B cell (primary cell): ENCODE results near the gene SLC25A21. TPM values are rescaled to one million over a fixed set of nuclear protein-coding genes. Genes with fewer than 3 reads are reported as not detected.

Source experiments
- ATAC-seq: fragments of 200-7000 bp; cut with Tn5 transposase; one replicate; pipeline ENCODE4 v1.10.0; 2021; ENCODE audit warnings: low read depth, mild to moderate bottlenecking, moderate number of reproducible peaks, moderate library complexity
- CTCF ChIA-PET: fragments of 350-600 bp; sonication (Branson Sonifier 250); formaldehyde crosslinking; loops from one replicate; lab custom pipeline; 2021; ENCODE audit warnings: antibody characterized with exemption, inconsistent platforms; lab: Charles Lee
- POLR2A ChIA-PET: fragments of 350-600 bp; sonication (Branson Sonifier 250); formaldehyde crosslinking; loops from one replicate; lab custom pipeline; 2021; ENCODE audit warnings: antibody characterized with exemption; lab: Charles Lee
- DNase-seq: peaks from one replicate; pipeline ENCODE4 v3.0.0; 2013
- H2AFZ ChIP-seq: 2 replicates; pipeline ENCODE4 v1.6.1; 2012; ENCODE audit warnings: mild to moderate bottlenecking, low read depth, low read length; ENCODE audit not compliant: insufficient read depth, poor library complexity, severe bottlenecking
- H3K27ac ChIP-seq, 2 donors: 1 replicate in 1 of 2; 2 replicates in 1 of 2; pipeline ENCODE4 v1.5.1; 2012 to 2013; ENCODE audit warnings: low read length in 2 of 2, mild to moderate bottlenecking in 2 of 2, moderate library complexity in 1 of 2
- H3K27me3 ChIP-seq, 4 experiments: fragments of 200-600 bp in 1 of 4; sonication (generic) in 1 of 4; replicated peaks in 1 of 4; 1 replicate in 2 of 4; 2 replicates in 2 of 4; pipeline versions ENCODE4 v1.6.1 to v1.7.0; 2013 to 2016; ENCODE audit warnings: low read length in 3 of 4, mild to moderate bottlenecking in 2 of 4, mixed read lengths in 1 of 4, moderate library complexity in 1 of 4; ENCODE audit not compliant: insufficient read depth in 4 of 4, control insufficient read depth in 3 of 4; ENCODE audit errors: control extremely low read depth in 1 of 4
- H3K36me3 ChIP-seq, 2 experiments: replicated peaks in 1 of 2; 1 replicate in 1 of 2; 2 replicates in 1 of 2; pipeline versions ENCODE4 v1.6.1 to v1.7.1; 2013; ENCODE audit warnings: low read length in 1 of 2; ENCODE audit not compliant: insufficient read depth in 2 of 2, control insufficient read depth in 1 of 2; ENCODE audit errors: control extremely low read depth in 1 of 2, extremely low read depth in 1 of 2
- H3K4me1 ChIP-seq, 2 donors: fragments of 200-600 bp in 1 of 2; sonication (generic) in 1 of 2; 1 replicate in 1 of 2; 2 replicates in 1 of 2; pipeline versions ENCODE4 v1.5.1 to v1.6.1; 2013 to 2017; ENCODE audit warnings: low read length in 2 of 2; ENCODE audit not compliant: control insufficient read depth in 2 of 2, insufficient read depth in 2 of 2
- H3K4me2 ChIP-seq: replicated peaks from 2 replicates; pipeline ENCODE3; 2012; ENCODE audit warnings: mild to moderate bottlenecking, low read depth, low read length; ENCODE audit not compliant: poor library complexity, severe bottlenecking
- H3K4me3 ChIP-seq, 5 experiments: fragments of 200-600 bp in 1 of 5; sonication (generic) in 1 of 5; 1 replicate in 3 of 5; 2 replicates in 2 of 5; pipeline versions ENCODE4 v1.5.1 to v1.7.0; 2011 to 2016; ENCODE audit warnings: low read length in 4 of 5, mild to moderate bottlenecking in 4 of 5, low read depth in 2 of 5, control low read depth in 1 of 5, moderate library complexity in 1 of 5; ENCODE audit not compliant: insufficient read depth in 1 of 5; ENCODE audit errors: control extremely low read depth in 1 of 5, extremely low read depth in 1 of 5
- H3K79me2 ChIP-seq: fragments of 200-600 bp; sonication (generic); one replicate; pipeline ENCODE4 v1.6.0; 2016; ENCODE audit warnings: low read length; ENCODE audit not compliant: control insufficient read depth, insufficient read depth
- H3K9ac ChIP-seq: fragments of 200-600 bp; sonication (generic); 2 replicates; pipeline ENCODE4 v1.6.1; 2017; ENCODE audit warnings: mild to moderate bottlenecking, low read length, moderate library complexity
- H3K9me3 ChIP-seq, 3 donors: one replicate each; pipeline versions ENCODE4 v1.6.1 to v1.7.1; 2013; ENCODE audit warnings: low read length in 2 of 3; ENCODE audit not compliant: control insufficient read depth in 2 of 3, insufficient read depth in 1 of 3; ENCODE audit errors: control extremely low read depth in 1 of 3
- H4K20me1 ChIP-seq: 2 replicates; pipeline ENCODE4 v1.6.0; 2012; ENCODE audit warnings: mild to moderate bottlenecking, low read length; ENCODE audit not compliant: insufficient read depth, control insufficient read depth, poor library complexity, severe bottlenecking
- H3K27ac Mint-ChIP-seq: one replicate; pipeline ENCODE4 v1.8.0; 2021; ENCODE audit warnings: mixed read lengths
- H3K27me3 Mint-ChIP-seq: one replicate; pipeline ENCODE4 v1.8.0; 2021; ENCODE audit warnings: mixed read lengths
- H3K4me1 Mint-ChIP-seq: one replicate; pipeline ENCODE4 v1.8.0; 2021; ENCODE audit warnings: mixed read lengths
- H3K4me3 Mint-ChIP-seq: one replicate; pipeline ENCODE4 v1.8.0; 2021; ENCODE audit warnings: mixed read lengths
- H3K9me3 Mint-ChIP-seq: one replicate; pipeline ENCODE4 v1.8.0; 2022; ENCODE audit warnings: mixed read lengths; ENCODE audit not compliant: insufficient read depth
- CTCF ChIP-seq: fragments of 200-600 bp; IDR thresholded peaks from one replicate; pipeline ENCODE4 v1.8.0; 2022; ENCODE audit warnings: antibody characterized with exemption, mild to moderate bottlenecking
- EZH2 ChIP-seq: IDR thresholded peaks from 2 replicates; pipeline ENCODE4 v1.6.1; 2012; ENCODE audit warnings: borderline replicate concordance, low read depth, mild to moderate bottlenecking, moderate library complexity, low read length; ENCODE audit not compliant: insufficient read depth, poor library complexity, severe bottlenecking
- WGBS: methylation state at CpG from one replicate; pipeline ENCODE4 v1.1.5; 2013; ENCODE audit warnings: missing lambda C conversion rate; ENCODE audit not compliant: insufficient coverage; 5-methylcytosine and 5-hydroxymethylcytosine counted together
- intact Hi-C: fragments of 100-400 bp; cut with micrococcal nuclease; formaldehyde crosslinking; loops from one replicate; pipeline ENCODE4 v1.10.0; 2022
- polyA plus RNA-seq: library from polyadenylated mRNA; depleted of rRNA; stranded (reverse); fragments of >200 nt; gene quantifications from 2 replicates; pipeline ENCODE4 v1.2.3, GENCODE V29; 2012
- total RNA-seq, 2 donors: library from RNA; stranded (reverse); fragments of 120-200 nt in 1 of 2; gene quantifications; 1 replicate in 1 of 2; 2 replicates in 1 of 2; pipeline versions ENCODE4 v1.2.3 to v1.2.4, GENCODE V29; 2013 to 2022

Gene SLC25A21
- total and polyA plus RNA-seq, 2 donors (not counting 1 experiment from before 2014, with no cell fraction given): not detected

- Histone ChIP-seq H3K9me3 (no peaks in the 10 kb centered on the region), H3K4me3 (no peak overlapping the region), H3K36me3 (no peaks in the 10 kb centered on the region), H3K9ac (no peak overlapping the region), H4K20me1 (no peaks in the 10 kb centered on the region), H3K4me2 (no peak overlapping the region), H3K27me3 (no peaks in the 10 kb centered on the region), H3K4me1 (no peaks in the 10 kb centered on the region), H2AFZ (no peak overlapping the region), H3K27ac (no peak overlapping the region), H3K79me2 (no peaks in the 10 kb centered on the region)
- Mint-ChIP-seq H3K4me1 (no peaks in the 10 kb centered on the region), H3K27ac (no peak overlapping the region), H3K9me3 (no peaks in the 10 kb centered on the region), H3K4me3 (no peak overlapping the region), H3K27me3 (no peaks in the 10 kb centered on the region)
- TF ChIP-seq CTCF (no peak), EZH2 (no peak)
- intact Hi-C loops: no loop called here
- CTCF ChIA-PET: interaction anchor here (0.6 kb wide), 1 partner anchor 24 kb away, joined by 3 read pairs; no protein-coding TSS in a partner anchor
- DNase-seq (no peak), ATAC-seq (no peak)
- WGBS: 60% methylated on average over 3 of the region's 3 CpGs
- POLR2A ChIA-PET: no interaction called here
Observed at GRCh38 chr14:37124614-37125013, 47.8 kb downstream of the SLC25A21 start.

DNA sequence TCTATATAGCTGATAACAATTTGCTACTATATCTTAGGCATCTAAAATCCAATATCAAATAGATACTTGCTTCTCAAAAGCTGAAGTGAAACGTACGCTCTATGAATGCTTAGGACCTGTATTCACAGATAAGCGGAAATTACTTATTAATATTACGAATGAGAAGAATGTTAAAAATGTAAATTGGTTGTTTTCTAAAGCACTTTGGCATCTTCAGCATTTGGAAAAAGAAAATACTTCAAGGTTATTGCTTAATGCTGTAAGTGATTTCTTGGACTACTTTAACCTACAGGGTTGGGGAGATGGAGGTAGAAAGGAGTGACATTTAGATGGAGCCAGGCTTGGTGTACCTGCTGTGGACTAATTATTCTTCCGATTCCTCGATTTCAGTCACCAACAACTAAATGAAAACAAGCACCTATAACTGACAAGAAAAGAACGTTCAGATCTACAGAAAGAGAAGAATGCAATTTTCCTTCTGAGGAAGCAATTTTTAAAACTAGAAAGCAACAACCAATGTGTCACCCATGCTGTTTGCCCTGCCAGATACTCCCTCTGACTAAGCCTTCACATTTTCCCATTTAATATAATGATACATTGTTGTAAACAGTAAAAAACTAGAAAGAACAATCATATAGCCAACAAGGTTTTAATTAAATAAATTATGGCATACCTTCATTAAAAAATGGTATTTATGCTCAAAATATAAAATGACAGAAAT is 49.3 kb downstream of the SLC25A21 start:
- H3K4me3 Mint-ChIP-seq: no peak overlapping the region
- no peaks in the 10 kb centered on the region for H4K20me1 ChIP-seq
- ChIA-PET POLR2A (no interaction called here), CTCF (no interaction called here)
- no peaks in the 10 kb centered on the region for H3K27me3 ChIP-seq
- H3K9me3 Mint-ChIP-seq: peaks cover under 1% of the 10 kb centered on the region
- WGBS: 94% methylated on average over 2 of the region's 7 CpGs
- no peak overlapping the region for H3K4me3 ChIP-seq
- no peak overlapping the region for H3K27ac Mint-ChIP-seq
- no peaks in the 10 kb centered on the region for H3K9me3 ChIP-seq
- no peaks in the 10 kb centered on the region for H3K27me3 Mint-ChIP-seq
- no peaks in the 10 kb centered on the region for H3K4me1 Mint-ChIP-seq
- no peak overlapping the region for H2AFZ ChIP-seq
- no peak overlapping the region for H3K9ac ChIP-seq
- intact Hi-C loops: no loop called here
- TF ChIP-seq EZH2: no peak
- TF ChIP-seq CTCF: no peak
- no peaks in the 10 kb centered on the region for H3K4me1 ChIP-seq
- DNase-seq: no peak
- no peaks in the 10 kb centered on the region for H3K79me2 ChIP-seq
- no peak overlapping the region for H3K27ac ChIP-seq
- H3K4me2 ChIP-seq: no peak overlapping the region
- no peak for ATAC-seq
- no peaks in the 10 kb centered on the region for H3K36me3 ChIP-seq
